Measurements from ENCODE around the gene IGSF22.
"Not testable (repeated sequence)": the region's sequence is repeated elsewhere in the genome, so short reads cannot be mapped to it uniquely, and the experiment has no call there.

The IGSF22 gene

GRCh38 chr11:18709414-18709813, 16.6 kb downstream of the IGSF22 start:
- no peak for DNase-seq

GRCh38 chr11:18707811-18708340, 18.1 kb downstream of the IGSF22 start:
- no peak for DNase-seq

GRCh38 chr11:18706330-18707243, 19.4 kb downstream of the IGSF22 start:
- peak; percentile 73 for DNase-seq

- DNase-seq: peak; percentile 26
These were observed 20.2 kb downstream of the IGSF22 start for GRCh38 chr11:18705651-18706281.

GRCh38 chr11:18704698-18705097, 21.3 kb downstream of the IGSF22 start:
- DNase-seq: no peak

- DNase-seq: no peak
These were observed 21.8 kb downstream of the IGSF22 start for GRCh38 chr11:18704045-18704645.

- DNase-seq: no peak
These were observed 22.8 kb downstream of the IGSF22 start for GRCh38 chr11:18703001-18703763.

- no peak for DNase-seq
These were observed 24.3 kb downstream of the IGSF22 start for GRCh38 chr11:18701614-18702216.

- DNase-seq: no peak
These were observed 25.1 kb downstream of the IGSF22 start for GRCh38 chr11:18700872-18701271.

GRCh38 chr11:18700375-18700774, 25.6 kb downstream of the IGSF22 start:
- no peak for DNase-seq

GRCh38 chr11:18699848-18700261, 26.1 kb downstream of the IGSF22 start:
- no peak for DNase-seq

GRCh38 chr11:18699269-18699596, 26.8 kb downstream of the IGSF22 start:
- no peak for DNase-seq

GRCh38 chr11:18698341-18699268, 27.4 kb downstream of the IGSF22 start, which contains the start of gene TMEM86A:
TSS of gene TMEM86A (plus strand) at chr11:18698779. CDS start at chr11:18698887, 108 bp downstream.
- peak; percentile 95 for DNase-seq

- no peak for DNase-seq
These were observed 28.4 kb downstream of the IGSF22 start for GRCh38 chr11:18697576-18697975.

GRCh38 chr11:18696638-18697225, 29.3 kb downstream of the IGSF22 start:
- no peak for DNase-seq

GRCh38 chr11:18692941-18693760, 32.8 kb downstream of the IGSF22 start:
- DNase-seq: no peak

- DNase-seq: not testable (repeated sequence)
These were observed 34.4 kb downstream of the IGSF22 start for GRCh38 chr11:18691467-18692140.

- no peak for DNase-seq
These were observed 41.7 kb downstream of the IGSF22 start for GRCh38 chr11:18684267-18684666.

- DNase-seq: no peak
These were observed 43.5 kb downstream of the IGSF22 start for GRCh38 chr11:18682466-18682865.
